Keratinocyte (primary cell): ENCODE results near the gene HNRNPH1. TPM values are rescaled to one million over a fixed set of nuclear protein-coding genes. Genes with fewer than 3 reads are reported as not detected.

Experiments used
- DNase-seq: peaks from one replicate; pipeline ENCODE4 v3.0.0-alpha.2; 2011; ENCODE audit warnings: low read depth, missing footprints, low spot score
- FAIRE-seq: peaks from 2 replicates; lab custom pipeline; 2011; peaks lifted over from hg19 to GRCh38; lab: Jason Lieb, UNC
- H2AFZ ChIP-seq: 2 replicates; pipeline ENCODE4 v1.6.0; 2012; ENCODE audit warnings: low read length, control low read depth, inconsistent platforms; ENCODE audit not compliant: control insufficient read depth
- H3K27ac ChIP-seq: 2 replicates; pipeline ENCODE4 v1.5.1; 2011; ENCODE audit warnings: low read length; ENCODE audit not compliant: control insufficient read depth, insufficient read depth
- H3K27me3 ChIP-seq: 3 replicates; pipeline ENCODE4 v1.6.0; 2011; ENCODE audit warnings: low read length; ENCODE audit not compliant: control insufficient read depth, insufficient read depth; ENCODE audit errors: extremely low read depth
- H3K36me3 ChIP-seq, 2 experiments: 2 replicates in 1 of 2; 3 replicates in 1 of 2; pipeline ENCODE4 v1.5.1; 2011; ENCODE audit warnings: low read length in 2 of 2, mild to moderate bottlenecking in 1 of 2; ENCODE audit not compliant: control insufficient read depth in 2 of 2, insufficient read depth in 2 of 2; ENCODE audit errors: extremely low read depth in 1 of 2
- H3K4me1 ChIP-seq: 3 replicates; pipeline ENCODE4 v1.5.1; 2011; ENCODE audit warnings: low read length; ENCODE audit not compliant: control insufficient read depth, insufficient read depth; ENCODE audit errors: extremely low read depth
- H3K4me2 ChIP-seq: 3 replicates; pipeline ENCODE4 v1.6.0; 2011; ENCODE audit warnings: low read depth, low read length; ENCODE audit not compliant: control insufficient read depth, insufficient read depth; ENCODE audit errors: extremely low read depth
- H3K4me3 ChIP-seq, 3 experiments: fragments of 200-600 bp in 1 of 3; sonication (generic) in 1 of 3; 2 replicates in 2 of 3; 3 replicates in 1 of 3; pipeline ENCODE4 v1.5.1; 2011 to 2016; ENCODE audit warnings: low read length in 3 of 3, mild to moderate bottlenecking in 3 of 3, control low read depth in 2 of 3, inconsistent platforms in 1 of 3, low read depth in 1 of 3, mixed read lengths in 1 of 3, mixed run types in 1 of 3, moderate library complexity in 1 of 3; ENCODE audit not compliant: control insufficient read depth in 2 of 3, insufficient read depth in 2 of 3; ENCODE audit errors: extremely low read depth in 1 of 3
- H3K79me2 ChIP-seq: 2 replicates; pipeline ENCODE4 v1.6.0; 2012; ENCODE audit warnings: low read length; ENCODE audit not compliant: control insufficient read depth, insufficient read depth
- H3K9ac ChIP-seq: 3 replicates; pipeline ENCODE4 v1.6.0; 2011; ENCODE audit warnings: low read length; ENCODE audit not compliant: control insufficient read depth, insufficient read depth; ENCODE audit errors: extremely low read depth
- H3K9me1 ChIP-seq: 3 replicates; pipeline ENCODE4 v1.6.0; 2011; ENCODE audit warnings: low read length; ENCODE audit not compliant: control insufficient read depth, insufficient read depth; ENCODE audit errors: extremely low read depth
- H3K9me3 ChIP-seq: 2 replicates; pipeline ENCODE4 v1.5.1; 2012; ENCODE audit warnings: low read depth, low read length; ENCODE audit not compliant: control insufficient read depth
- H4K20me1 ChIP-seq: 3 replicates; pipeline ENCODE4 v1.6.0; 2011; ENCODE audit warnings: low read length; ENCODE audit not compliant: control insufficient read depth, insufficient read depth; ENCODE audit errors: extremely low read depth
- EZH2 ChIP-seq: IDR thresholded peaks from one replicate; pipeline ENCODE4 v1.6.1; 2012; ENCODE audit warnings: inconsistent platforms, mild to moderate bottlenecking, low read length, moderate library complexity
- dilution Hi-C: fragments of 300-500 bp; cut with MboI; formaldehyde crosslinking; loops from one replicate; pipeline ENCODE4 v1.7.0; 2020; ENCODE audit warnings: low sequenced_read_pairs; ENCODE audit not compliant: extremely low pct_ligation_motif_present
- polyA plus RNA-seq, 5 experiments: library from polyadenylated mRNA; depleted of rRNA in 3 of 5; stranded (reverse) in 3 of 5; stranded (forward) in 1 of 5; unstranded in 1 of 5; fragments of >200 nt; gene quantifications; 1 replicate in 1 of 5; 2 replicates in 3 of 5; 3 replicates in 1 of 5; pipeline versions ENCODE4 v1.2.1 to v1.2.3, GENCODE V29; 2011 to 2012; ENCODE audit warnings: missing spikeins in 2 of 5, low read depth in 1 of 5, low replicate concordance in 1 of 5
- TF ChIP-seq, protein P1 (sequence below), 3 experiments: IDR thresholded peaks in 1 of 3; conservative IDR thresholded peaks in 1 of 3; optimal IDR thresholded peaks in 1 of 3; 2 replicates in 2 of 3; 3 replicates in 1 of 3; pipeline versions ENCODE3 to v1.5.1; 2011; ENCODE audit warnings: low read length in 3 of 3, mild to moderate bottlenecking in 3 of 3, moderate library complexity in 2 of 3, control low read depth in 1 of 3, inconsistent platforms in 1 of 3; ENCODE audit not compliant: insufficient read depth in 2 of 3; ENCODE audit errors: extremely low read depth in 1 of 3

HNRNPH1 gene
- polyA plus RNA-seq, 1 donor (not counting 4 experiments of a cell fraction or from before 2014, with no cell fraction given) = 431 TPM

DNA sequence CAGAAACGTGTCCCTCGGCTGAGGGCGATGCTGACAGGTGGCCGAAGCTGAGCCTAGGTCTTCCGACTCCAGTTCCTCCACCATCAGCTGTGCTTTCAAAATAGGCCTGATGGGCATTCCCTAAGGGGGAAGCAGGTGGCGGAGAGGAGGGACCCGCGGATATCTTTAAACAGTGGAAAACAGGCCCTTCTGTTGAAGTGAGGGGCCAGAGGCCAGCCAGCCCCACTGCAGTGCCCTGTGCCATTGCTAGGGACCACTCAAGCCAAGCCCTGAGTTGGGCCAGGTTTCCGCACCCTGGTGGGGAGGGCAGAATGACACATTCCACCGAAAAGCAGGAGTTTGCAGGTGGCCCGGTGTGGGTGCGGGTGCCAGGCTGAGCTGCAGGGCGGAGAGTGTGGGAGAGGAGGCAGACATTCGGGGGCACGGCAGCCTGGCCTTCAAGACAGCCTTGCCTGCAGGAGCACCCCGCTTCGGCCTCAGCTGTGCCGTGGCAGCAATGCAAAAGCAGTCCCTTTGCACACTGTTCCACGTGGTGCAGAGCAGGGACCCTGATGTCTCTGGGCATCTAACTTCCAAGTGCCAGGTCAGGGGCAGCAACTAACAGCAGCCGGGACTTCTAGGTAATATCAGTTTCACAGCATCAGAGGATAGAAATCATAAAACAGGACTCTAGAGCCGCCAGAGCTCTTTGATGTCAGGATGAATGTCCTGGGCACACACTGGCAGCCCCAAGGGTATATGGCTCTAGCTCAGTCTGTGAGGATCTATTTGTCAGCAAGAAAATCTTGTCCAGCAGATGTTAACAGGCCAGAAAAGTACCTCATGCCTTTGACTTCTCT is 17.2 kb downstream of the HNRNPH1 start:
- dilution Hi-C loops = no loop called here
- no peak for TF ChIP-seq EZH2
- TF ChIP-seq, protein P1, sequence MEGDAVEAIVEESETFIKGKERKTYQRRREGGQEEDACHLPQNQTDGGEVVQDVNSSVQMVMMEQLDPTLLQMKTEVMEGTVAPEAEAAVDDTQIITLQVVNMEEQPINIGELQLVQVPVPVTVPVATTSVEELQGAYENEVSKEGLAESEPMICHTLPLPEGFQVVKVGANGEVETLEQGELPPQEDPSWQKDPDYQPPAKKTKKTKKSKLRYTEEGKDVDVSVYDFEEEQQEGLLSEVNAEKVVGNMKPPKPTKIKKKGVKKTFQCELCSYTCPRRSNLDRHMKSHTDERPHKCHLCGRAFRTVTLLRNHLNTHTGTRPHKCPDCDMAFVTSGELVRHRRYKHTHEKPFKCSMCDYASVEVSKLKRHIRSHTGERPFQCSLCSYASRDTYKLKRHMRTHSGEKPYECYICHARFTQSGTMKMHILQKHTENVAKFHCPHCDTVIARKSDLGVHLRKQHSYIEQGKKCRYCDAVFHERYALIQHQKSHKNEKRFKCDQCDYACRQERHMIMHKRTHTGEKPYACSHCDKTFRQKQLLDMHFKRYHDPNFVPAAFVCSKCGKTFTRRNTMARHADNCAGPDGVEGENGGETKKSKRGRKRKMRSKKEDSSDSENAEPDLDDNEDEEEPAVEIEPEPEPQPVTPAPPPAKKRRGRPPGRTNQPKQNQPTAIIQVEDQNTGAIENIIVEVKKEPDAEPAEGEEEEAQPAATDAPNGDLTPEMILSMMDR (optimal IDR thresholded peaks at IDR 0.05 in 1 of 3, IDR thresholded peaks at IDR 0.05 in 1 of 3, conservative IDR thresholded peaks at IDR 0.05 in 1 of 3; ENCODE audit: extremely low read depth in 1 of 3, insufficient read depth in 2 of 3, low read length in 3 of 3) = no peak
- FAIRE-seq (no peak), DNase-seq (no peak)
- Histone ChIP-seq H3K36me3 (peaks cover 24 to 38% of the 10 kb centered on the region in 2 experiments), H3K4me3 (no peak overlapping the region), H3K27me3 (no peaks in the 10 kb centered on the region), H3K9me3 (no peaks in the 10 kb centered on the region), H4K20me1 (peaks cover 10% of the 10 kb centered on the region), H3K9me1 (no peaks in the 10 kb centered on the region), H3K9ac (no peak overlapping the region), H3K27ac (no peak overlapping the region), H2AFZ (no peak overlapping the region), H3K79me2 (no peaks in the 10 kb centered on the region), H3K4me1 (no peaks in the 10 kb centered on the region), H3K4me2 (no peak overlapping the region)

DNA sequence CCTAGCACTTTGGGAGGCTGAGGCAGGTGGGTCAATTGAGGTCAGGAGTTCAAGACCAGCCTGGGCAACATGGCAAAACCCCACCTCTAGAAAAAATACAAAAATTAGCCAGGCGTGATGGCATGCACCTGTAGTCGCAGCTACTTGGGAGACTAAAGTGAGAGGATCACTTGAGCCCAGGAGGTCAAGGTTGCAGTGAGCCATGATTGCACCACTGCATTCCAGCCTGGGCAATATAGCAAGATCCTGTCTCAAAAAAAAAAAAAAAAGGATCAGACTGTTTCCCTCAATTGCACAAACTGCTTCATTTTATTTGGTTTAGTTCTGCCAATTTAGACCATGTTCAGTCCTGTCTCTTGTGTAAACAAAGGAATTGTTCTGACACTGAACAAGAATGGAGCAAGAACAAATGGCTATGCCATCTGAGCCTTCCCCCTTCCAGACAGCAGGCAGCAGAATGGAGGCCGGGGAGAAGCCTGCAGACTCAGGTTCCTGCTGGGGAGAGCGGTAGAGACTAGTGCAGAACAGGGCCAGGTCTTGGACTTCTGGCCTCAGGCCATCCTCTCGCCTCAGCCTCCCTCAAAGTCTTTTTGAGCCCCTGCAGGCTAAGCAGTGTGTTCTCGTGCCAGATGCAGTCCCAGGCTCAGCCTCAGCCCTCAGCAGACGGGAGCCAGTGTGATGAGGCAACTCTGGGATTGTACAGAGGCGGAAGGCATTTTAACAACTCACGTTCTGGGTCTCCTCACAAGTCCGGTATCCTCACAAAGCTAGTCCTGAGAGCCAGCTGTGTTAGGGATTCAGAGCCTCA is 18.2 kb downstream of the HNRNPH1 start:
- DNase-seq (no peak), FAIRE-seq (no peak)
- no peaks in the 10 kb centered on the region for H3K27me3 ChIP-seq
- no peaks in the 10 kb centered on the region for H3K9me1 ChIP-seq
- TF ChIP-seq, protein P1 (optimal IDR thresholded peaks at IDR 0.05 in 1 of 3, IDR thresholded peaks at IDR 0.05 in 1 of 3, conservative IDR thresholded peaks at IDR 0.05 in 1 of 3; ENCODE audit: extremely low read depth in 1 of 3, insufficient read depth in 2 of 3, low read length in 3 of 3) = no peak
- no peak for TF ChIP-seq EZH2
- peaks cover 6% of the 10 kb centered on the region for H4K20me1 ChIP-seq
- H2AFZ ChIP-seq = no peak overlapping the region
- dilution Hi-C loops = no loop called here
- H3K36me3 ChIP-seq = peaks cover 24 to 28% of the 10 kb centered on the region in 2 experiments
- no peaks in the 10 kb centered on the region for H3K79me2 ChIP-seq
- no peak overlapping the region for H3K4me2 ChIP-seq
- H3K9me3 ChIP-seq = no peaks in the 10 kb centered on the region
- H3K9ac ChIP-seq = no peak overlapping the region
- H3K4me1 ChIP-seq = no peaks in the 10 kb centered on the region
- H3K4me3 ChIP-seq = no peak overlapping the region
- H3K27ac ChIP-seq = no peak overlapping the region
